Measurements from ENCODE around the gene GABARAPL1.

GABARAPL1 gene

DNA sequence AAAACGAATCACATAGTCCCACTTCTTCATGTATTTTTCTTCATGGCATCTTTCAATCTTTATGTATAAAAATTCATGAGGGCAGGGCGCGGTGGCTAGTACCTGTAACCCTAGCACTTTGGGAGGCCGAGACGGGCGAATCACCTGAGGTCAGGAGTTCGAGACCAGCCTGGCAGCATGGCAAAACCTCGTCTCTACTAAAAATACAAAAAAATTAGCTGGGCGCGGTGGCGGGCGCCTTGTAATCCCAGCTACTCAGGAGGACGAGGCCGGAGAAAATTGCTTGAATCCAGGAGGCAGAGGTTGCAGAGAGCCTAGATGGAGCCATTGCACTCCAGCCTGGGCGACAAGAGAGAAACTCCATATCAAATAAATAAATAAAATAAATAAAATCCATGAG is 2.5 kb upstream of the GABARAPL1 start:
- ChIA-PET POLR2A (ENCODE audit: low non-redundant PET) (no interaction called here), CTCF (interaction anchor here (1.0 kb wide), 1 partner anchor 16 kb away, joined by 3 read pairs; no protein-coding TSS in a partner anchor)
- no peak overlapping the region for H3K27ac ChIP-seq
- DNase-seq (ENCODE audit: low spot score) = no peak
- TF ChIP-seq, protein P1, sequence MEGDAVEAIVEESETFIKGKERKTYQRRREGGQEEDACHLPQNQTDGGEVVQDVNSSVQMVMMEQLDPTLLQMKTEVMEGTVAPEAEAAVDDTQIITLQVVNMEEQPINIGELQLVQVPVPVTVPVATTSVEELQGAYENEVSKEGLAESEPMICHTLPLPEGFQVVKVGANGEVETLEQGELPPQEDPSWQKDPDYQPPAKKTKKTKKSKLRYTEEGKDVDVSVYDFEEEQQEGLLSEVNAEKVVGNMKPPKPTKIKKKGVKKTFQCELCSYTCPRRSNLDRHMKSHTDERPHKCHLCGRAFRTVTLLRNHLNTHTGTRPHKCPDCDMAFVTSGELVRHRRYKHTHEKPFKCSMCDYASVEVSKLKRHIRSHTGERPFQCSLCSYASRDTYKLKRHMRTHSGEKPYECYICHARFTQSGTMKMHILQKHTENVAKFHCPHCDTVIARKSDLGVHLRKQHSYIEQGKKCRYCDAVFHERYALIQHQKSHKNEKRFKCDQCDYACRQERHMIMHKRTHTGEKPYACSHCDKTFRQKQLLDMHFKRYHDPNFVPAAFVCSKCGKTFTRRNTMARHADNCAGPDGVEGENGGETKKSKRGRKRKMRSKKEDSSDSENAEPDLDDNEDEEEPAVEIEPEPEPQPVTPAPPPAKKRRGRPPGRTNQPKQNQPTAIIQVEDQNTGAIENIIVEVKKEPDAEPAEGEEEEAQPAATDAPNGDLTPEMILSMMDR (conservative IDR thresholded peaks at IDR 0.05; ENCODE audit: low read depth) = no peak

DNA sequence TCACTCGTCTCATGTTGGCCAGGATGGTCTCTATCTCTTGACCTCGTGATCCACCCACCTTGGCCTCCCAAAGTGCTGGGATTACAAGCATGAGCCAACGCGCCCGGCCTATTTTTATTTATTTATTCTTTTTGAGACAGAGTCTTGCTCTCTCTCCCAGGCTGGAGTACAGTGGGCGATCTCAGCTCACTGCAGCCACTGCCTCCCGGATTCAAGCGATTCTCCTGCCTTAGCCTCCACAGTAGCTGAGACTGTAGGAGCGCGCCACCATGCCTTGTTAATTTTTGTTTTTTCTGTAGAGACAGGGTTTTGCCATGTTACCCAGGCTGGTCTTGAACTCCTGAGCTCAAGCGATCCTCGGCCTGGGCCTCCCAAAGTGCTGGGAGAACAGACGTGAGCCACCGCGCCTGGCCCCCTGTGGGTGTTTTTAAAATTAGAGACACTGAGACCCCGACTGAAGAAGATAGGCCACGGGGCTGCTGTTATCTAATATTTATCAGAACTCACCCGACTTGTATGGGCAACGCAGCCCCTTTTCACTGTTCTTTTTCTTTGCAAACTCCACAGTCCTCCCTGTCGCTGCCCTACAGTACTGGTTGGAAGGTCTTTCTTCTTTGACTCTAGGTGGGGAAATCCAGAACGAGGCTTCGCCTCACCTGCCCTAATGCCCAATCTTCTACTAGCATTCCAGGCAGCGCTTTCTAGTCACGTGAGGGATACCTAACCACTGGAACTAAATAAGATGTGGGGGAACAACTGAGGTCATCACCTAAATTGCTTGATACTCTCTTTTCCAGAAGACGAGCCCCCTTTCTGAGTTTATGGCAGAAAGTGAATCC is 1.4 kb upstream of the GABARAPL1 start:
- H3K27ac ChIP-seq = peak overlapping the region; percentile 86
- no peak for DNase-seq (ENCODE audit: low spot score)
- POLR2A ChIA-PET (ENCODE audit: low non-redundant PET) = no interaction called here
- CTCF ChIA-PET = interaction anchor here (1.0 kb wide), 1 partner anchor 17 kb away, joined by 3 read pairs; no protein-coding TSS in a partner anchor
- TF ChIP-seq, protein P1 (conservative IDR thresholded peaks at IDR 0.05; ENCODE audit: low read depth) = no peak

DNA sequence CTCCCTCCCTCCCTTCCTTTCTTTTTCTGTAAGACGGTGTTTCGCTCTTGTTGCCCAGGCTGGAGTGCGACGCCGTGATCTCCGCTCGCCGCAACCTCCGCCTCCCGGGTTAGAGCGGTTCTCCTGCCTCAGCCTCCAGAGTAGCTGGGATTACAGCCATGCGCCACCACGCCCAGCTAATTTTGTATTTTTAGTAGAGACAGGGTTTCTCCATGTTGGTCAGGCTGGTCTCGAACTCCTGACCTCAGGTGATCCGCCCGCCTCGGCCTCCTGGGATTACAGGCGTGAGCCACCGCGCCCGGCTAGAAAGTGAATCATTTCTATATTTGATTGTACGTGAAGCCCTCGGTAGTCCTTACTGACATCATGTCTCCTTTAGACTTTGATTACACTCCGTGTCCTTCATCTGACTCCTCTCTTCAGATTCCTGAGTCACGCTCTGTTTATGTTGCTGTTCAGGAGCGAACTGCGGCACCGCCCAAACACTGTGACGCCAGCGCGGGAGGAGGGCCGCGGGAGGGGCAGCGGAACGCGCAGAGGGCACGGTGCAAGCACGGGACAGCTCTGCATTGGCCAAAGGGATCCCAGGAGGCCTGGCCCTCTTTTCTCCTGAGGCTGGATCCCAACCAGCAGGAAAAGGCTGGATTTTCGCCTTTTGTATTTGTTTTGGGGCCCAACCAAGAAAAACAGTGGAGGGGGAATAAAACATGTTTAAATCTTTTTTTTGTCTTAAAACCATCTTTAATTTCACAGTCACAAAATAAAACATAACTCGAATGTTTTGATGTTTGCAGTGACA is 538 bp upstream of the GABARAPL1 start:
- peak; percentile 94 for DNase-seq (ENCODE audit: low spot score)
- TF ChIP-seq, protein P1 (conservative IDR thresholded peaks at IDR 0.05; ENCODE audit: low read depth) = no peak
- ChIA-PET CTCF (interaction anchor here (0.5 to 0.6 kb wide), 3 partner anchors 155 to 564 kb away, joined by 3 to 5 read pairs (median 4); no protein-coding TSS in a partner anchor), POLR2A (ENCODE audit: low non-redundant PET) (no interaction called here)
- peak overlapping the region; percentile 86 for H3K27ac ChIP-seq

DNA sequence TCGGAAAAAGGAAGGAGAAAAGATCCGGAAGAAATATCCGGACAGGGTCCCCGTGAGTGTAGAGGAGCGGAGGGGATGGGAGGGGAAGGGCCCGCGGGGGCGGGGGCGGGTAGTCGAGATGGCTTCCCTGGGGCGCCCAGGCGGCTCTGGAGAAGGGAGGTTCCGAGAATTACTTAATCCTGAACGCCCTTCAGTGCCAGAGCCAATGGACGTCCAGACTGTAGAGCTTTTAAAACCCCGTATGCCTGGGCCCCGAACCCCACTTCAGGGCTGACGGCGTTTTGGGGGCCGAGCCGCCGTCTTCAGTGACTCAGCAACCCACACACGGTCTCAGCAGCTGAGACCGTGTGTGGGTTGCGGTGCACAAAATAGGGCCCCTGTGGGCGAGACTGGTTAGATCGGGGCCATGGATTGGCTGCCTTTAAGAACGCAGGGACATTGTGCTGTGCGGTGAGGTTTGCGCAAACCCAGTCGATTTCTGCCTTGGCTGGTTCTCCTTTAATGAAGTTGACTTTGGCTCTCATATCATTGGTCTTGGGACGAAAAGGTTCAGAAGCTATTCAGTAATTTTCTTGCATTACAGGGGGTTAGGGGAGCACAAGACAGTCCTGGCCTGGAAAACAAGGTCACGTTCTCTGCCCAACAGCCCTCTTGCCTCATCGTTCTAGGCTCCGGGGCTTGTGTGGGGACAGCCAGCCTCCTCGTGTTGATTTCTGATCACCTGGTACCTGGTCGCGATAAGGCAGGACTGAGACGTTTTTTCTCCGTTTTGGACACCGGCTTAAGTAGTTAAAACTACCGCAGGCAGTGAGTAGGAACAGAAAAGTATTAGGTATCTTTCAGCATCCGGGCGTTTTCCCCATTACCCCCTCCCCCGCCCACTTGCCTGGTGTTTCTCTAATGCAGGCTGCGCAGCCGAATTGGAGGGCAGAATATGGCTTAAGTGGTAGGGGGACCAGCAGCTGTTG is 775 bp downstream of the GABARAPL1 start:
- POLR2A ChIA-PET (ENCODE audit: low non-redundant PET) = no interaction called here
- CTCF ChIA-PET = no interaction called here
- TF ChIP-seq, protein P1 (conservative IDR thresholded peaks at IDR 0.05; ENCODE audit: low read depth) = no peak
- H3K27ac ChIP-seq = peak overlapping the region; percentile 86
- peak; percentile 48 for DNase-seq (ENCODE audit: low spot score)

DNA sequence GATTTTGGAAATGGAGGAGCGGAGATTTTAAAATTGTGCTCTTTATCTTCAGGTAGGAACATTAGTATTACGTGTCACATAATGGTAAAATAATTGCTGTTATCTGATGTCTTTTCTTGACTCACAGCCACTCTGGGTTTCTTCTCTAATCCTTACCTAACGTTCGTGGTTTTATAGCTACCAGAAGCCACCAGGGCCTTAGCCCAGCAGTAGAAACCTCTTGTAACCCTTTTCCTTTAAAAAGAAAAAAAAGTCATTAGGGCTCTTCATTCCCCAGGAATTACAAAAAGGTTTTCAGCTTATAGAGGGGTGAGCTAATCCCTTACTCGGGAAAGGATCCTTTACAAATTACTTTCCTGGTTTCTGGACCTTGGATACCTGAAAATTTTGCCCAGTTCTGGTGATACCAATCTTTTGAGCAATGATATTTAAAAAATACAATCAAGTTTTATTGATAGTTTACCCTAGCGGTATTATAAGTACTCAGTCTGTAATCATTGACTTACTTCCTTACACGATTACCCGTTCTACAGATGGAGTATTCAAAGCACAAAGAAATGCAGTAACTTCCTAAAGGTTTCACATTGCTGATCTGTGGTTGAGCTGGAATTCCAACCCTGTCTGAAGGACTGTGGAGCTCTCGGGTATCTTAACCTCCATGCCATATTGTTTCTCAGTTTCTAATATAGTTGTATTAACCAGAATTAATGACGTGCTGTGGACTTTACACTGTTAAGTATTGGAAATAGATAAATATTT is 1.6 kb downstream of the GABARAPL1 start:
- TF ChIP-seq, protein P1 (conservative IDR thresholded peaks at IDR 0.05; ENCODE audit: low read depth) = no peak
- ChIA-PET CTCF (no interaction called here), POLR2A (ENCODE audit: low non-redundant PET) (interaction anchor here (0.5 kb wide), 1 partner anchor 114 kb away, joined by 6 read pairs; no protein-coding TSS in a partner anchor)
- DNase-seq (ENCODE audit: low spot score) = peak; percentile 8
- H3K27ac ChIP-seq = peak overlapping the region; percentile 86

Data from RWPE1 (cell line).